Germinal center (tissue), 1 donor: Measurements from ENCODE around the gene CXCL12.

Experiments
- DNase-seq: peaks from one replicate; pipeline ENCODE4 v3.0.0; 2012; ENCODE audit warnings: mixed read lengths, low spot score

The CXCL12 gene

DNA sequence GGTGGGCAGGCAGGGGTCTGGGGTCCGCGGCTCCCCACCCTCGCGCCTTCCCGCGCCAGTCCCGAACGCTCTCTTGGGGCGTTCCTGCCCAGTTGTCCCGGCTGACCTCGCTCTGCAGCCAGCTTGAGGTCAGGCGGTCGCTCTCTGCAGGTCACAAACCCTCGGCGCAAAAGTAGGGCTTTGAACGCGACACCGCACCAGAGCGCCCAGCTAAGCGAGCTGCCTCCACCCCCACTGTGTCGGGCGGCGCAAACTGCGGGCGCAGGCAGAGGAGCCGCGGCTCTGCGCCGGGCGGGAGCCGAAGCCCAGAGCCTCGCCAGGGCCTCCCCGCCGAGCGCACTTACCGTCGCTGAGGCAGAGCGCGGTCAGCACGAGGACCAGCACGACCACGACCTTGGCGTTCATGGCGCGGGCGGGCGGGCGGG, 284 bp downstream of the CXCL12 start:
- no peak for DNase-seq

- no peak for DNase-seq
These were observed 922 bp downstream of the CXCL12 start for GRCh38 chr10:44383749-44384600.

GRCh38 chr10:44382981-44383748, 1.7 kb downstream of the CXCL12 start:
- no peak for DNase-seq

DNA sequence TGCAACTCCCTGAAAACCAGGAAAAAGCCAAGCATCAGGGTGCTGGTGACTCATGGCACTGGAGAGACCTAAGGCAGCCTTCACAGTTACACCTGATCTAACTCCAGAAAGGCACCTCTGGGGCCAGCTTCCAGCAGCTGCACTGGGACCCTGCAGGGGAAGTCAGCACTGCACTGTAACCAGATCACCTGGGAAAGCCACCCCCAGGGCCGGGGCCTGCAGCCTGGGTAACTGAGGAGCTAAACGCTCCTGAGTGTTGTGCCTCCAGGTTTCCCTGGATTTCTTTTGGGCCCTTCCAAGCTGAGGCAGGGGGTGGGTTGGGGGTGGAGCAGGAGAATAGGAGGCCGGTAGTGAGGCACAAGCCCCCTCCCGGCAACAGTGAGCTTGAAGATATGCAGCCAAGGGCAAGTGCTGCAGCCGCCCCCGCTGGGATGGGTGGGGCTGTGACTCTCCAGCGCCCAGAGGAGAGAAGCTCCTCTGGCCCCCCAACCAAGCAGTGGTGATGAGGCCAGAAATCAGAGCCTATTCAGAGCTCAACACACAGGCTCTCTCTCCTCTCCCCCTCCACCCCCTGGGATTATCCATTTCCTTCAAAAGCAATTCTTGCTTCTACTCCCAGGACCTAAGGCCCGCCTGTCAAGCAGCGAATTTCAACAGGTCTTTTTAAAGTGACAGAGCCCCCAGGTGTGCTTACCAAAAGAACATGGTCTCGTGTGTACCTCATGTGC, 2.6 kb downstream of the CXCL12 start:
- DNase-seq = no peak

GRCh38 chr10:44380829-44381600, 3.9 kb downstream of the CXCL12 start:
- no peak for DNase-seq

GRCh38 chr10:44379907-44380306, 5.0 kb downstream of the CXCL12 start:
- no peak for DNase-seq

DNA sequence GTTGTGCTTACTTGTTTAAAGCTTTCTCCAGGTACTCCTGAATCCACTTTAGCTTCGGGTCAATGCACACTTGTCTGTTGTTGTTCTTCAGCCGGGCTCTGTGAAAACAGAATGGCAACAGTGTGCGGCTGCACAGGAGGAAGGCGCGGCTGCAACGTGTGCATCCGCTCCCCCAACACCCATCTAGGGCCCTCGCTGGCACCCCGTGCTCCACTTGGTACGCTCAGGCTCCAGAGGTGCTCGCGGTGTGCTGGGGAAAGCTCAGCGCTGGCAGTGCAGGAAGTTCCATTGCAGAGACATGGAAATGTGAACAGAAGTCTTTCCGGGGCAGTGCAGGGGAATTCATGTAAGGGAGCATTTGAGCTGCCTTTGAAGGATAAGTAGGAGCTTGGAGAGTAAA, 6.3 kb downstream of the CXCL12 start:
- no peak for DNase-seq

GRCh38 chr10:44377651-44378310, 7.1 kb downstream of the CXCL12 start:
- DNase-seq = no peak

DNA sequence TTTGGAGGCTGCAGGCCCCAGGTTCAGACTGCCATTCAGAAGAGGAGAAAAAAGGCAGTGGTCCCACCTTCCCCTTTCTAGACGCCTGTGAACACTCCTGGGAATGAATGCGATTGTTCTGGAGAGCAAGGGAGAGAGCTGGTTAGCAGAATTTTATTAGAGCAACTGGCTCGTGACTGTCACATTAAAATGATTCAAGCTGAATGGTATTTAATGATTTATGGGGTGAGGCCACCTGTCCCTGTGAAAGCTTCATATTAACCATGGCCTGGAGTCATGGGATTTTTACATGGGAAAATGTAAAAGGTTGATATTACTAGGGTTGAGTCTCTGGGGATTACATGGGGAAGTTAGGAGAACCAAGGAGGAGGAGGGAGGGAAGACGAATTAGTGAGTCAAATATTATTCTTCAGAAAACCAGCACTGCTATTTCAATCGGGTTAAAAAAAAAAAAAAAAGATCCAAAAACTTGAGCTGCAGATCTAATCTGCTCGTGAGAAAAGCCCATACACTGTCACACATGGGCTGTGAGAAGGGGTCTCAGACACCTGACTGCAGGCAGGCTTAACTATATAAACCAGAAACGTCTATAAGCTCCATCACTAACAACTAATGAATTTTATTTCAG, 8.3 kb downstream of the CXCL12 start:
- no peak for DNase-seq

- no peak for DNase-seq
These were observed 10.7 kb downstream of the CXCL12 start for GRCh38 chr10:44374155-44374554.

DNA sequence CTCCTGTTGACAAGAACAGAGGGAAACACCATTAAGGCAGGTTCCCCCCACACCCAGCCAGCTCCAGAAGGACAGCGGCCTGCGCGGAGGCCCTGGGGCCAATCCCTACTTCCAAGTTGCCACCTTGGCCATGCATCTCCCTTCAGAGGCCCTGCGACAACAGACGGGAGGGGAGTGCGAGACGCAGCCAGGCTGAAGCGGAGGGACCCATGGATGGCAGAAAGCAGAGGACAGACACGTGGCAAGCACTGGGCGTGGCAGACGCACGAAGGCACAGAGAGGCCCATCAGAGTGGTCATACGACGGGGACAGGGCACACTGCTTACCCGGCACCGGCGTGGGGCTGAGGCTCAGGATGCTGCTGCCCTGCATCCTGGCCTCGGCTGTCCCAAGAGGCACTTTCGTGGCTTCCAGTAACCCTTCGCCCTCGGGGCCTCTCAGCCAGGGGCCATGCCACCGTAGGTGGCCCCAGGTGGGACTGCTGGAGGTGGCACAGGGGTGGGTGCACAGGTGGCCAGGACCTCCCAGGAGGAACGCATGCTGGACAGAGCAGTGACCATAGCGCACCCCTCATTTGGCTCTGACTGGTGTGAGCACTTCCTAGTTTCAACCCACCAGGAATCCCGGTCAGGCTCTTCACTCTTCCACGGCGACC, 11.4 kb downstream of the CXCL12 start:
- no peak for DNase-seq

- no peak for DNase-seq
These were observed 12.7 kb downstream of the CXCL12 start for GRCh38 chr10:44372181-44372580.

- DNase-seq = no peak
These were observed 14.1 kb downstream of the CXCL12 start for GRCh38 chr10:44370731-44371248.

- no peak for DNase-seq
These were observed 15.0 kb downstream of the CXCL12 start for GRCh38 chr10:44369854-44370253.

DNA sequence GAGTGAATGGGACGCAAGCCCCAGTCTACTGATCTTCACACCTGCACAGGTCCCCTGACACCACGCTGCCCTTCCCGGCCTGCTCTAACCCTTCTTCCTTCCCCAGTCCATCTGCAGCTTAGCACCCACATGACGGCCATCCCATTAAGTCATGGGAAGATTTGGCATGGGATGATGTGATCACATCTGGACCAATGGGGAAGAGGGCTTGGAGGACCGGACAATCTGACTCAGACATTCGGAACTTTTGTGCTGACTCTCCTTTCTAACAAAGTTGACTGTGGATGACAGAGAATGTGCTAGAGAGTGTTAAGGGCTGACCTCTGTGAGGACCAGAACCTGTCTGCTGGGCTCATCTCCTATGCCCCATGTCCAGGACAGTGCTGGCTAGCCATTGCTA, 15.6 kb downstream of the CXCL12 start:
- no peak for DNase-seq

DNA sequence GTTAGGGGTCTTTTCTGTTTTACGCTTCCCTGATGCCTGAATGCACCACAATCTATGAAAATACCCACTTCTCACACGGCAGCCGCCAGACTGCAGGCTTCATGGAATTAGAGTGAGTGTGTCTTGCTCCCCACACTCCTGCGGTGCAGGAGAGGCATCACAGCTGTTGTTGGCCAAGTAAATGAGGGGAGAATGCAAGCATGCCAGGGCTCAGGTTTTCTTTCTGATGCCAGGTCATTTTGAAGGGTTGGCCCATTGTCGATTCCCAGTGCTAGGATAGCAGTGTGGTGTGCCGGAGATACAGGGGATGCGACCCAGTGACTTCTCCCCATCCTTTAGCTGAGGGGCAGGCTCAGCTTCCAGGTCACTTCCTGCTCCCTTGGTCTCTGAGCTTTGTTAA, 16.3 kb downstream of the CXCL12 start:
- no peak for DNase-seq

GRCh38 chr10:44366941-44367630, 17.8 kb downstream of the CXCL12 start:
- no peak for DNase-seq

DNA sequence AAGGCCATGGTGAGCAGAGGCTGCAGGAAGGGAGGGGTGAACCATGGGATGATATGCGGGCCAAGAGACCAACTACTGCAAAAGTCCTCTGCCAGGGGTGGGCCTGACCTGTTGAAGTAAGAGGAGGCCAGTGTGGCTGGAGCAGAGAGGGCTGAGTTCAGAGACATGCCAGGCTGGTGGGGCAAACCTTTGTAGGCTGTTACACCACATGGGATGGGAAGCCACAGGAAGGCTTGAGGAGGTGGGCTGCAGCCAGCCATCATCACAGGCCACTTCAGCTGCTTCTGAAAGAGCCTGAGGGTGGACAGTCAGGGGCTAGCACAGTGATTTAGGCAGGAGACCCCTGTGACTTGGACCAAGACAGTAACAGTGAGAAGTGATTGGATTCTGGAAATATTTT, 20.3 kb downstream of the CXCL12 start:
- no peak for DNase-seq

GRCh38 chr10:44363716-44364115, 21.2 kb downstream of the CXCL12 start:
- DNase-seq = no peak
